Endothelial cell of umbilical vein (primary cell): Measurements from ENCODE around the gene C5AR2. TPM values are rescaled to one million over a fixed set of nuclear protein-coding genes. Genes with fewer than 3 reads are reported as not detected.
A peak's percentile ranks its signal among the peaks of the same experiment; 100 is the strongest.

Experiments used
- BruUV-seq: library from RNA; stranded (reverse); fragments of 400-500 nt; replicated peaks from 2 replicates; lab custom pipeline; 2021; lab: Mats Ljungman, UMichigan
- CTCF ChIA-PET: fragments of 300-600, 350-600 bp; sonication (Branson Sonifier 250); formaldehyde crosslinking; loops from one replicate; lab custom pipeline; 2021; ENCODE audit warnings: antibody characterized with exemption, inconsistent platforms; lab: Charles Lee
- POLR2A ChIA-PET: fragments of 300-600, 350-600 bp; sonication (Branson Sonifier 250); formaldehyde crosslinking; loops from one replicate; lab custom pipeline; 2021; ENCODE audit warnings: antibody characterized with exemption, inconsistent platforms; lab: Charles Lee
- DNase-seq: peaks from one replicate; pipeline ENCODE4 v3.0.0-alpha.2; 2011; ENCODE audit warnings: low read depth, low spot score
- FAIRE-seq: peaks from 2 replicates; lab custom pipeline; 2011; peaks lifted over from hg19 to GRCh38; lab: Jason Lieb, UNC
- H2AFZ ChIP-seq: 2 replicates; pipeline ENCODE4 v1.6.0; 2012; ENCODE audit warnings: low read depth, low read length, control low read depth, inconsistent platforms
- H3K27ac ChIP-seq: 2 replicates; pipeline ENCODE4 v1.5.1; 2011; ENCODE audit warnings: low read depth, mild to moderate bottlenecking, control low read depth, low read length, moderate library complexity; ENCODE audit not compliant: insufficient read depth
- H3K27me3 ChIP-seq, 2 experiments: 2 replicates each; pipeline versions ENCODE4 v1.6.0 to v1.6.1; 2011; ENCODE audit warnings: low read length in 2 of 2, mixed read lengths in 1 of 2; ENCODE audit not compliant: control insufficient read depth in 2 of 2, insufficient read depth in 2 of 2
- H3K36me3 ChIP-seq, 2 experiments: 2 replicates in 1 of 2; 3 replicates in 1 of 2; pipeline ENCODE4 v1.5.1; 2011; ENCODE audit warnings: low read length in 2 of 2, mild to moderate bottlenecking in 1 of 2, moderate library complexity in 1 of 2; ENCODE audit not compliant: control insufficient read depth in 2 of 2, insufficient read depth in 2 of 2; ENCODE audit errors: extremely low read depth in 1 of 2
- H3K4me1 ChIP-seq: 3 replicates; pipeline ENCODE4 v1.5.1; 2011; ENCODE audit warnings: mild to moderate bottlenecking, low read length; ENCODE audit not compliant: control insufficient read depth, insufficient read depth; ENCODE audit errors: extremely low read depth
- H3K4me2 ChIP-seq: 2 replicates; pipeline ENCODE4 v1.6.1; 2011; ENCODE audit warnings: low read length, control low read depth, mixed read lengths; ENCODE audit not compliant: insufficient read depth
- H3K4me3 ChIP-seq, 3 experiments: fragments of 200-600 bp in 1 of 3; sonication (generic), shearing (Covaris generic) in 1 of 3; replicated peaks in 1 of 3; 2 replicates each; pipeline ENCODE4 v1.5.1; 2011 to 2016; ENCODE audit warnings: control low read depth in 3 of 3, low read length in 3 of 3, mild to moderate bottlenecking in 2 of 3, inconsistent platforms in 1 of 3, low read depth in 1 of 3, moderate library complexity in 1 of 3; ENCODE audit not compliant: insufficient read depth in 1 of 3
- H3K79me2 ChIP-seq: 2 replicates; pipeline ENCODE4 v1.6.0; 2012; ENCODE audit warnings: low read length, inconsistent platforms; ENCODE audit not compliant: control insufficient read depth, insufficient read depth
- H3K9ac ChIP-seq: replicated peaks from 2 replicates; pipeline ENCODE3; 2011; ENCODE audit warnings: low read length, control low read depth; ENCODE audit not compliant: insufficient read depth; ENCODE audit errors: extremely low read depth
- H3K9me1 ChIP-seq: replicated peaks from 3 replicates; pipeline ENCODE4 v1.6.0; 2011; ENCODE audit warnings: mild to moderate bottlenecking, low read length; ENCODE audit not compliant: control insufficient read depth, insufficient read depth; ENCODE audit errors: extremely low read depth
- H3K9me3 ChIP-seq: replicated peaks from 2 replicates; pipeline ENCODE4 v1.5.1; 2012; ENCODE audit warnings: low read length, inconsistent platforms; ENCODE audit not compliant: control insufficient read depth, insufficient read depth
- H4K20me1 ChIP-seq: replicated peaks from 2 replicates; pipeline ENCODE3; 2011; ENCODE audit warnings: mild to moderate bottlenecking, low read length; ENCODE audit not compliant: control insufficient read depth, insufficient read depth; ENCODE audit errors: extremely low read depth
- JUN ChIP-seq: IDR thresholded peaks from 2 replicates; pipeline ENCODE4 v1.6.1; 2011; ENCODE audit warnings: borderline replicate concordance, low read depth; ENCODE audit not compliant: insufficient read length, insufficient read depth
- POLR2AphosphoS5 ChIP-seq: IDR thresholded peaks from 2 replicates; pipeline ENCODE4 v1.6.1; 2012; ENCODE audit warnings: low read depth, mild to moderate bottlenecking, control low read depth, low read length, moderate library complexity; ENCODE audit not compliant: insufficient read depth
- dilution Hi-C: fragments of 300-500 bp; cut with MboI; formaldehyde crosslinking; loops from one replicate; pipeline ENCODE4 v1.15.0; 2019; ENCODE audit warnings: low sequenced_read_pairs; ENCODE audit not compliant: extremely low pct_ligation_motif_present
- intact Hi-C: fragments of 100-400 bp; cut with micrococcal nuclease; formaldehyde crosslinking; loops from one replicate; pipeline ENCODE4 v1.10.0; 2022
- polyA plus RNA-seq, 4 experiments: library from polyadenylated mRNA; depleted of rRNA in 3 of 4; stranded (reverse) in 3 of 4; unstranded in 1 of 4; fragments of >200 nt; gene quantifications; 2 replicates each; pipeline versions ENCODE4 v1.2.1 to v1.2.3, GENCODE V29; 2011 to 2012; ENCODE audit warnings: missing spikeins in 1 of 4
- total RNA-seq: library from RNA; stranded (reverse); gene quantifications from 2 replicates; pipeline ENCODE4 v1.2.3, GENCODE V29; 2021
- TF ChIP-seq, protein P1 (sequence below), 2 donors: IDR thresholded peaks; 1 replicate in 1 of 2; 2 replicates in 1 of 2; pipeline ENCODE4 v1.5.1; 2011; ENCODE audit warnings: low read length in 2 of 2, mild to moderate bottlenecking in 2 of 2, moderate library complexity in 2 of 2, control low read depth in 1 of 2, inconsistent platforms in 1 of 2, low read depth in 1 of 2; ENCODE audit not compliant: insufficient read depth in 1 of 2; ENCODE audit errors: extremely low read depth in 1 of 2
- TF ChIP-seq, protein P2 (sequence below): IDR thresholded peaks from 2 replicates; pipeline ENCODE4 v1.6.1; 2011; ENCODE audit not compliant: insufficient read depth, insufficient read length

Gene C5AR2
- total and polyA plus RNA-seq, 2 donors (not counting 3 experiments of a cell fraction or from before 2014, with no cell fraction given) = not detected

DNA sequence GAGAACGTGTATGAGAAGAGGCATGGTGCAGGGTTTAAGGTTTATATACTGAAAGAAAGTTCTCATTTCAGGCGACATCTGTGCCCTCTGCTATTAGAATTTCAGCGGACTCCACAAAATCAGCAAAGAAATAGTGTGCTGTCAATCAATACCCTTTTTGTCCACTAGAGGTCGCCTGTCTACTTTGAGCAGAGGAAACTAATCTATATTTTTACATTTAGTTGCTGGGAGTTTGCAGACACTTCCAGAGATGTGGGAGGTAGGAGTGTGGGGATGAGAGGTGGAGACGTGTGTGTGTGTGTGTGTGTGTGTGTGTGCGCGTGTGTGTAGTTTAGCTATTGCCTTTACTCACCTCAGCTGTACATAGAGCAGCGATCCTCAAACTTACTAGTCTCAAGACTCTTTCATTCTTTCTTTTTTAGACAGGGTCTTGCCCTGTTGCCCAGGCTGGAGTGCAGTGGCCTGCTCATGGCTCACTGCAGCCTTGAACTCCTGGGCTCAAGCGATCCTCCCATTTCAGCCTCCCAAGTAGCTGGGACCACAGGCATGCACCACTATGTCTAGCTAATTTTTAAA is 47.6 kb upstream of the C5AR2 start:
- no peak overlapping the region for H2AFZ ChIP-seq
- H3K79me2 ChIP-seq = no peaks in the 10 kb centered on the region
- H3K27ac ChIP-seq = no peak overlapping the region
- intact Hi-C loops (loop anchor here (1.0 to 5.0 kb wide), 3 partner anchors 107 to 423 kb away; no protein-coding TSS in a partner anchor), dilution Hi-C loops (no loop called here)
- no peaks in the 10 kb centered on the region for H3K36me3 ChIP-seq
- no peak overlapping the region for H3K4me3 ChIP-seq
- no peaks in the 10 kb centered on the region for H3K27me3 ChIP-seq
- H3K4me1 ChIP-seq = no peaks in the 10 kb centered on the region
- no TSS peak for BruUV-seq
- no peaks in the 10 kb centered on the region for H3K9me1 ChIP-seq
- TF ChIP-seq, protein P1, sequence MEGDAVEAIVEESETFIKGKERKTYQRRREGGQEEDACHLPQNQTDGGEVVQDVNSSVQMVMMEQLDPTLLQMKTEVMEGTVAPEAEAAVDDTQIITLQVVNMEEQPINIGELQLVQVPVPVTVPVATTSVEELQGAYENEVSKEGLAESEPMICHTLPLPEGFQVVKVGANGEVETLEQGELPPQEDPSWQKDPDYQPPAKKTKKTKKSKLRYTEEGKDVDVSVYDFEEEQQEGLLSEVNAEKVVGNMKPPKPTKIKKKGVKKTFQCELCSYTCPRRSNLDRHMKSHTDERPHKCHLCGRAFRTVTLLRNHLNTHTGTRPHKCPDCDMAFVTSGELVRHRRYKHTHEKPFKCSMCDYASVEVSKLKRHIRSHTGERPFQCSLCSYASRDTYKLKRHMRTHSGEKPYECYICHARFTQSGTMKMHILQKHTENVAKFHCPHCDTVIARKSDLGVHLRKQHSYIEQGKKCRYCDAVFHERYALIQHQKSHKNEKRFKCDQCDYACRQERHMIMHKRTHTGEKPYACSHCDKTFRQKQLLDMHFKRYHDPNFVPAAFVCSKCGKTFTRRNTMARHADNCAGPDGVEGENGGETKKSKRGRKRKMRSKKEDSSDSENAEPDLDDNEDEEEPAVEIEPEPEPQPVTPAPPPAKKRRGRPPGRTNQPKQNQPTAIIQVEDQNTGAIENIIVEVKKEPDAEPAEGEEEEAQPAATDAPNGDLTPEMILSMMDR (IDR thresholded peaks at IDR 0.05; ENCODE audit: extremely low read depth in 1 of 2, insufficient read depth in 1 of 2, low read depth in 1 of 2, low read length in 2 of 2) = peak; percentile 77
- TF ChIP-seq, protein P2, sequence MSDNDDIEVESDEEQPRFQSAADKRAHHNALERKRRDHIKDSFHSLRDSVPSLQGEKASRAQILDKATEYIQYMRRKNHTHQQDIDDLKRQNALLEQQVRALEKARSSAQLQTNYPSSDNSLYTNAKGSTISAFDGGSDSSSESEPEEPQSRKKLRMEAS = no peak
- H3K9me3 ChIP-seq = no peaks in the 10 kb centered on the region
- no peaks in the 10 kb centered on the region for H4K20me1 ChIP-seq
- H3K9ac ChIP-seq = no peak overlapping the region
- no peak overlapping the region for H3K4me2 ChIP-seq
- DNase-seq (peak; percentile 57), FAIRE-seq (peak; percentile 84)
- ChIA-PET POLR2A (no interaction called here), CTCF (interaction anchor here (0.7 to 2.3 kb wide), 14 partner anchors 8 to 144 kb away, joined by 3 to 18 read pairs (median 4); partner anchors contain the start of genes C5AR1, DHX34 and INAFM1)

- no peaks in the 10 kb centered on the region for H3K79me2 ChIP-seq
- H2AFZ ChIP-seq = no peak overlapping the region
- no peak overlapping the region for H3K27ac ChIP-seq
- peak; percentile 88 for FAIRE-seq
- no peak overlapping the region for H3K4me3 ChIP-seq
- H3K9ac ChIP-seq = no peak overlapping the region
- DNase-seq = peak; percentile 55
- CTCF ChIA-PET = interaction anchor here (0.6 to 11.9 kb wide), 15 partner anchors 9 to 1147 kb away, joined by 3 to 187 read pairs (median 4); partner anchors contain the start of genes DHX34 and EHD2
- no peaks in the 10 kb centered on the region for H3K9me3 ChIP-seq
- POLR2A ChIA-PET = no interaction called here
- TF ChIP-seq, protein P2 = no peak
- TF ChIP-seq POLR2AphosphoS5 (no peak), JUN (no peak)
- TF ChIP-seq, protein P1 (IDR thresholded peaks at IDR 0.05; ENCODE audit: extremely low read depth in 1 of 2, insufficient read depth in 1 of 2, low read depth in 1 of 2, low read length in 2 of 2) = peak; percentile 62 to 70
- H3K9me1 ChIP-seq = no peaks in the 10 kb centered on the region
- H3K36me3 ChIP-seq = no peaks in the 10 kb centered on the region
- BruUV-seq = no TSS peak
- no peaks in the 10 kb centered on the region for H4K20me1 ChIP-seq
- H3K27me3 ChIP-seq = no peaks in the 10 kb centered on the region
- intact Hi-C loops (loop anchor here (1.0 to 5.0 kb wide), 3 partner anchors 95 to 411 kb away; no protein-coding TSS in a partner anchor), dilution Hi-C loops (no loop called here)
- no peaks in the 10 kb centered on the region for H3K4me1 ChIP-seq
- no peak overlapping the region for H3K4me2 ChIP-seq
These were observed 35.9 kb upstream of the C5AR2 start for GRCh38 chr19:47296036-47296435.
